IMR-90 (cell line): ENCODE results near the gene ASPN. TPM values are rescaled to one million over a fixed set of nuclear protein-coding genes. Genes with fewer than 3 reads are reported as not detected.

Experiments used
- ATAC-seq: fragments of 200-7000 bp; cut with Tn5 transposase; 2 replicates; pipeline ENCODE4 v1.9.1; 2020; ENCODE audit warnings: low read depth, mild to moderate bottlenecking, moderate library complexity
- BruUV-seq: library from RNA; stranded (reverse); fragments of 400-500 nt; replicated peaks from 2 replicates; lab custom pipeline; 2021; lab: Mats Ljungman, UMichigan
- CTCF ChIA-PET: fragments of 300-600 bp; formaldehyde crosslinking; extraction: SDS; loops from one replicate; lab custom pipeline; 2021; ENCODE audit warnings: antibody characterized with exemption; lab: Yijun Ruan, JAX
- POLR2A ChIA-PET: fragments of 300-600 bp; sonication (Branson Sonifier 250); formaldehyde crosslinking; loops from one replicate; lab custom pipeline; 2022; ENCODE audit warnings: antibody characterized with exemption; ENCODE audit not compliant: unreplicated experiment; lab: Charles Lee
- DNase-seq: peaks from one replicate; pipeline ENCODE4 v3.0.0; 2013
- H2AFZ ChIP-seq: replicated peaks from 2 replicates; pipeline ENCODE3; 2013; ENCODE audit warnings: low read length, mild to moderate bottlenecking; ENCODE audit not compliant: poor library complexity
- H2AK5ac ChIP-seq: 2 replicates; pipeline ENCODE4 v1.6.1; 2013; ENCODE audit warnings: low read depth, low read length, inconsistent platforms
- H2AK9ac ChIP-seq: replicated peaks from 2 replicates; pipeline ENCODE3; 2013; ENCODE audit warnings: mild to moderate bottlenecking, low read depth, low read length, moderate library complexity; ENCODE audit not compliant: poor library complexity
- H2BK120ac ChIP-seq: 2 replicates; pipeline ENCODE4 v1.6.1; 2013; ENCODE audit warnings: low read depth, low read length, inconsistent platforms
- H2BK15ac ChIP-seq: 3 replicates; pipeline ENCODE4 v1.6.1; 2013; ENCODE audit warnings: low read depth, low read length, inconsistent platforms
- H2BK20ac ChIP-seq: 2 replicates; pipeline ENCODE4 v1.6.1; 2013; ENCODE audit warnings: low read depth, mild to moderate bottlenecking, inconsistent platforms, low read length, moderate library complexity
- H2BK5ac ChIP-seq: 2 replicates; pipeline ENCODE4 v1.6.1; 2013; ENCODE audit warnings: mild to moderate bottlenecking, low read depth, low read length, inconsistent platforms; ENCODE audit not compliant: poor library complexity, severe bottlenecking
- H3K14ac ChIP-seq: replicated peaks from 2 replicates; pipeline ENCODE4 v1.6.1; 2013; ENCODE audit warnings: low read depth, low read length, inconsistent platforms
- H3K18ac ChIP-seq: 2 replicates; pipeline ENCODE4 v1.6.1; 2013; ENCODE audit warnings: low read depth, low read length, control low read depth
- H3K23ac ChIP-seq: 2 replicates; pipeline ENCODE4 v1.6.1; 2013; ENCODE audit warnings: low read depth, low read length, inconsistent platforms
- H3K27ac ChIP-seq: 2 replicates; pipeline ENCODE4 v1.5.1; 2013; ENCODE audit warnings: mild to moderate bottlenecking, control low read depth, low read length; ENCODE audit not compliant: insufficient read depth
- H3K27me3 ChIP-seq: 2 replicates; pipeline ENCODE4 v1.6.1; 2013; ENCODE audit warnings: low read length; ENCODE audit not compliant: control insufficient read depth, insufficient read depth
- H3K36me3 ChIP-seq: 2 replicates; pipeline ENCODE4 v1.6.1; 2013; ENCODE audit warnings: low read length, mixed read lengths; ENCODE audit not compliant: control insufficient read depth, insufficient read depth
- H3K4ac ChIP-seq: 2 replicates; pipeline ENCODE4 v1.6.1; 2013; ENCODE audit warnings: low read depth, low read length, inconsistent platforms
- H3K4me1 ChIP-seq: 2 replicates; pipeline ENCODE4 v1.6.1; 2013; ENCODE audit warnings: low read length, mixed read lengths; ENCODE audit not compliant: control insufficient read depth, insufficient read depth
- H3K4me2 ChIP-seq: 2 replicates; pipeline ENCODE4 v1.6.1; 2013; ENCODE audit warnings: low read depth, mild to moderate bottlenecking, control low read depth, low read length, moderate library complexity
- H3K4me3 ChIP-seq: 2 replicates; pipeline ENCODE4 v1.5.1; 2013; ENCODE audit warnings: low read depth, mild to moderate bottlenecking, control low read depth, low read length, moderate library complexity; ENCODE audit not compliant: insufficient read depth
- H3K56ac ChIP-seq: 2 replicates; pipeline ENCODE4 v1.6.1; 2013; ENCODE audit warnings: low read length, inconsistent platforms; ENCODE audit not compliant: insufficient read depth; ENCODE audit errors: extremely low read depth
- H3K79me1 ChIP-seq, 2 experiments: 2 replicates each; pipeline ENCODE4 v1.6.1; 2013; ENCODE audit warnings: low read length in 2 of 2, inconsistent platforms in 1 of 2, low read depth in 1 of 2
- H3K9ac ChIP-seq: 2 replicates; pipeline ENCODE4 v1.6.1; 2013; ENCODE audit warnings: low read depth, low read length, control low read depth
- H3K9me1 ChIP-seq: 2 replicates; pipeline ENCODE4 v1.6.1; 2013; ENCODE audit warnings: low read length, inconsistent platforms; ENCODE audit not compliant: insufficient read depth
- H3K9me3 ChIP-seq: 2 replicates; pipeline ENCODE4 v1.6.1; 2013; ENCODE audit warnings: low read length; ENCODE audit not compliant: control insufficient read depth, insufficient read depth
- H4K20me1 ChIP-seq: 2 replicates; pipeline ENCODE4 v1.6.1; 2013; ENCODE audit warnings: low read length, inconsistent platforms; ENCODE audit not compliant: insufficient read depth
- H4K5ac ChIP-seq: 2 replicates; pipeline ENCODE4 v1.6.1; 2013; ENCODE audit warnings: mild to moderate bottlenecking, low read depth, low read length, control low read depth
- H4K8ac ChIP-seq, 2 experiments: 2 replicates each; pipeline ENCODE4 v1.6.1; 2013; ENCODE audit warnings: low read depth in 2 of 2, low read length in 2 of 2, control low read depth in 1 of 2, inconsistent platforms in 1 of 2
- H4K91ac ChIP-seq: 2 replicates; pipeline ENCODE4 v1.6.1; 2013; ENCODE audit warnings: low read depth, low read length, inconsistent platforms; ENCODE audit not compliant: insufficient read depth
- FOS ChIP-seq: fragments of 150-350 bp; IDR thresholded peaks from 2 replicates; pipeline ENCODE4 v1.6.1; 2016; ENCODE audit warnings: low read depth, low read length
- MAFK ChIP-seq: IDR thresholded peaks from 2 replicates; pipeline ENCODE4 v1.6.1; 2012; ENCODE audit warnings: low read depth, low read length, improper control_type of control experiment
- MXI1 ChIP-seq: IDR thresholded peaks from 2 replicates; pipeline ENCODE4 v1.6.1; 2012; ENCODE audit warnings: low read depth, mild to moderate bottlenecking, low read length, moderate library complexity, borderline replicate concordance
- RCOR1 ChIP-seq: IDR thresholded peaks from 2 replicates; pipeline ENCODE4 v1.6.1; 2012; ENCODE audit warnings: mild to moderate bottlenecking, low read length, improper control_type of control experiment; ENCODE audit not compliant: insufficient replicate concordance
- SMC3 ChIP-seq: fragments of 150-350 bp; IDR thresholded peaks from 2 replicates; pipeline ENCODE4 v1.6.1; 2016; ENCODE audit warnings: low read depth, mild to moderate bottlenecking, antibody characterized with exemption, low read length, moderate library complexity
- USF2 ChIP-seq: fragments of 150-350 bp; IDR thresholded peaks from 2 replicates; pipeline ENCODE4 v1.6.1; 2017; ENCODE audit warnings: mild to moderate bottlenecking, antibody characterized with exemption, low read length, low read depth
- WGBS, 2 experiments: methylation state at CpG; one replicate each; pipeline versions ENCODE4 v1.1.5 to v1.1.7; 2013; ENCODE audit warnings: missing lambda C conversion rate in 2 of 2; ENCODE audit not compliant: insufficient read length in 1 of 2; ENCODE audit errors: extremely low coverage in 2 of 2; 5-methylcytosine and 5-hydroxymethylcytosine counted together
- dilution Hi-C: fragments of 300-500 bp; cut with HindIII; formaldehyde crosslinking; loops from one replicate; pipeline ENCODE4 v1.14.3; 2018; ENCODE audit warnings: low sequenced_read_pairs; ENCODE audit not compliant: unreplicated experiment
- in situ Hi-C: fragments of 300-500 bp; cut with MboI; formaldehyde crosslinking; loops from 3 replicates; pipeline ENCODE4 v1.14.3; 2019; ENCODE audit warnings: low sequenced_read_pairs, inconsistent platforms, mixed read lengths
- intact Hi-C: fragments of 100-400 bp; cut with micrococcal nuclease; formaldehyde crosslinking; loops from 2 replicates; pipeline ENCODE4 v1.10.0; 2022
- polyA plus RNA-seq, 3 experiments: library from polyadenylated mRNA; depleted of rRNA; stranded (reverse); fragments of >200 nt; gene quantifications; 2 replicates each; pipeline ENCODE4 v1.2.3, GENCODE V29; 2012; ENCODE audit warnings: low replicate concordance in 1 of 3
- total RNA-seq: library from RNA; depleted of rRNA; stranded (reverse); fragments of >200 nt; gene quantifications from 2 replicates; pipeline ENCODE4 v1.2.3, GENCODE V29; 2012

Gene ASPN
- total and polyA plus RNA-seq, 2 of the 4 experiments (the other 2 are of a cell fraction) = under 0.01 to 0.09 TPM

GRCh38 chr9:92507005-92507404 is 24.7 kb upstream of the ASPN start:
- H2BK15ac ChIP-seq = peak overlapping the region; percentile 93; the same call in 2 of the 3 replicates
- no TSS peak for BruUV-seq
- WGBS, 2 experiments = no CpG with 5 or more reads among the region's 2 CpGs
- intact Hi-C loops (no loop called here), in situ Hi-C loops (no loop called here), dilution Hi-C loops (no loop called here)
- TF ChIP-seq USF2 (no peak), RCOR1 (no peak), MAFK (no peak), MXI1 (no peak), SMC3 (no peak), FOS (no peak)
- peak overlapping the region; percentile 98 for H2BK20ac ChIP-seq
- peak overlapping the region; percentile 59 for H3K18ac ChIP-seq
- H3K4ac ChIP-seq = peak overlapping the region; percentile 98
- ChIA-PET CTCF (no interaction called here), POLR2A (no interaction called here)
- peak overlapping the region; percentile 49 for H3K23ac ChIP-seq
- H3K27me3 ChIP-seq = no peaks in the 10 kb centered on the region
- no peaks in the 10 kb centered on the region for H4K20me1 ChIP-seq
- peaks cover 22% of the 10 kb centered on the region for H3K9me1 ChIP-seq
- H3K56ac ChIP-seq = peak overlapping the region; percentile 75; the same call in 1 of the 2 replicates
- peak overlapping the region; percentile 39 for H4K5ac ChIP-seq
- ATAC-seq (no peak), DNase-seq (no peak)
- H3K36me3 ChIP-seq = no peaks in the 10 kb centered on the region
- H3K27ac ChIP-seq = peak overlapping the region; percentile 94
- H3K4me2 ChIP-seq = no peak overlapping the region
- peak overlapping the region; percentile 95 for H2AK5ac ChIP-seq
- peak overlapping the region; percentile 99 for H3K14ac ChIP-seq
- H4K91ac ChIP-seq = peak overlapping the region; percentile 99
- H2BK120ac ChIP-seq = peak overlapping the region; percentile 99
- H3K79me1 ChIP-seq = peaks cover 0 to 18% of the 10 kb centered on the region in 2 experiments; a peak in 2 of 4 replicates
- H3K9me3 ChIP-seq = no peaks in the 10 kb centered on the region
- peak overlapping the region; percentile 48 for H2BK5ac ChIP-seq
- no peak overlapping the region for H3K4me3 ChIP-seq
- H3K9ac ChIP-seq = no peak overlapping the region
- H4K8ac ChIP-seq = peak overlapping the region; percentile 77 to 85
- H3K4me1 ChIP-seq = peaks cover 23% of the 10 kb centered on the region
- H2AFZ ChIP-seq = peak overlapping the region; percentile 47
- peak overlapping the region; percentile 93 for H2AK9ac ChIP-seq
